Sigmoid colon (tissue), 7 donors: ENCODE data around the gene MOV10L1. TPM values are rescaled to one million over a fixed set of nuclear protein-coding genes. Genes with fewer than 3 reads are reported as not detected.

Experiments used
- DNase-seq: peaks from one replicate; pipeline ENCODE4 v3.0.0-alpha.2; 2019
- H3K27ac ChIP-seq, 4 donors: fragments of 200-600 bp; sonication (generic); one replicate each; pipeline ENCODE4 v1.5.1; 2016 to 2019; ENCODE audit warnings: mild to moderate bottlenecking in 1 of 4
- H3K27me3 ChIP-seq, 3 donors: fragments of 200-600 bp; sonication (generic); one replicate each; pipeline ENCODE4 v1.5.1; 2019; ENCODE audit warnings: mild to moderate bottlenecking in 1 of 3
- H3K36me3 ChIP-seq, 4 donors: fragments of 200-600 bp; sonication (generic); one replicate each; pipeline ENCODE4 v1.5.1; 2016 to 2019
- H3K4me1 ChIP-seq, 4 donors: fragments of 200-600 bp; sonication (generic); one replicate each; pipeline ENCODE4 v1.5.1; 2017 to 2019
- H3K4me3 ChIP-seq, 4 donors: fragments of 200-600 bp; sonication (generic); one replicate each; pipeline ENCODE4 v1.5.1; 2017 to 2019; ENCODE audit warnings: mild to moderate bottlenecking in 2 of 4, moderate library complexity in 1 of 4
- H3K9me3 ChIP-seq, 4 donors: fragments of 200-600 bp in 3 of 4; sonication (generic) in 3 of 4; one replicate each; pipeline versions ENCODE4 v1.5.1 to v1.6.1; 2013 to 2019
- CTCF ChIP-seq, 4 experiments: fragments of 450-650 bp in 3 of 4; fragments of 200-600 bp in 1 of 4; IDR thresholded peaks; one replicate each; pipeline ENCODE4 v1.5.1; 2016 to 2019; ENCODE audit warnings: antibody characterized with exemption in 4 of 4, mild to moderate bottlenecking in 3 of 4, moderate library complexity in 2 of 4
- EP300 ChIP-seq, 4 donors: sonication (generic); formaldehyde crosslinking; IDR thresholded peaks; one replicate each; pipeline ENCODE4 v1.6.1; 2017; ENCODE audit warnings: antibody characterized with exemption in 4 of 4
- POLR2A ChIP-seq, 2 donors: fragments of 450-650 bp; IDR thresholded peaks; one replicate each; pipeline ENCODE4 v1.6.1; 2016; ENCODE audit warnings: antibody characterized with exemption in 2 of 2, mild to moderate bottlenecking in 2 of 2, moderate library complexity in 2 of 2
- POLR2AphosphoS5 ChIP-seq, 4 donors: sonication (generic); formaldehyde crosslinking; IDR thresholded peaks; one replicate each; pipeline ENCODE4 v1.6.1; 2017; ENCODE audit warnings: antibody characterized with exemption in 4 of 4
- WGBS, 2 donors: extraction: QIAGEN DNeasy Blood & Tissue Kit; methylation state at CpG; one replicate each; pipeline ENCODE4 v1.1.7; 2013; 5-methylcytosine and 5-hydroxymethylcytosine counted together
- intact Hi-C: fragments of 100-400 bp; cut with DNase I; formaldehyde crosslinking; loops from one replicate; pipeline ENCODE4 v1.15.1; 2023
- polyA plus RNA-seq, 3 donors: library from polyadenylated mRNA; stranded (reverse); fragments of 200-250 nt; gene quantifications; one replicate each; pipeline ENCODE4 v1.2.3, GENCODE V29; 2013
- total RNA-seq, 4 donors: library from RNA; depleted of rRNA; stranded (reverse); fragments of >200 nt; gene quantifications; one replicate each; pipeline ENCODE4 v1.1.0, GENCODE V29; 2016
- donor health status: healthy with polysubstance abuse.
- donor health status: Bipolar disorder and iron deficiency.
- donor health status: healthy.

The MOV10L1 gene
- total and polyA plus RNA-seq, 7 donors, result 0.47 to 5.6 (median 1.8) TPM; not detected in 2

DNA sequence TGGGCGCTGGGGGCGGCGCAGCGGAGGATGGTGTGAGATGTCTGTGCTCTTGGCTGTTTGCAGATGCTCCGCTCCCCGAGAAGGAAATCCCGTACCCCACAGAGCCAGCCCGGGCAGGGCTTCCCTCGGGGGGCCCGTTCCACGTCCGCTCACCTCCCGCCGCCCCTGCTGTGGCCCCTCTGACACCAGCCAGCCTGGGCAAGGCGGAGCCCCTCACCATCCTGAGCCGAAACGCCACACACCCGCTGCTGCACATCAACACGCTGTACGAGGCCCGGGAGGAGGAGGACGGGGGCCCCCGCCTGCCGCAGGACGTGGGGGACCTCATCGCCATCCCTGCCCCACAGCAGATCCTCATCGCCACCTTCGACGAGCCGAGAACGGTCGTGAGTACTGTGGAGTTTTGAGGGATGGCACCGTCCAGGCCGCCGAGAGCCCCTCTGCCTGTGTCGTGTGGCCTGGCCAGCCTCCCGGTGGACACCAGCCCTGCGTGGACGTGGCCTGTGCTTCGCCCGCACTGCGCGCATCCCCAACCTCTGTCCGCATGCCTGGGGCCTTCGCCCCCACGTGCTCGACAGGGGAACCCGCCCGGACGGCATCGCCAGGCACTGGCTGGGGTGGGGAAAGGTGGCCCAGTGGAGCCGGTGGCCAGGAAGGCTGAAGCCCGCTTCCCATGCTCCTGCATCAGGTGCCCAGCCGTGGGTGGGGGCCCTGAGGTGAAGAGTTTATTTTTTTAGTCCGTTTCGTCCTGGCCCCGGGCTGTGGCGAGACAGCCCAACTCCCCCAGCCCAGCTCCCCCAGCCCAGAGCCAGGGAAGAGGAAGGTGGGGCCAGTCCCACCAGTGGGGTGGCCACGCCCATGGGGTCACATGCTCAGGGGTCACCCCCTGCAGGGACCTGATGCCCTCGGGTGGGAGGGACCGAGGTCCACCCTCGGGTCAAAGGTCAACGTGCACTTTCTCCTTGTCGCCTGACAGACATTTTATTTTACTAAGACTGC lies 89.4 kb downstream of the MOV10L1 start:
- WGBS, 2 donors, result 70 to 83% methylated on average over 64 of the region's 64 CpGs
- TF ChIP-seq EP300 (IDR thresholded peaks at IDR 0.05) (no peak), CTCF (IDR thresholded peaks at IDR 0.05) (no peak)
- DNase-seq, result peak; percentile 61
- Histone ChIP-seq H3K36me3 (no peaks in the 10 kb centered on the region), H3K4me3 (no peak overlapping the region), H3K4me1 (peaks cover 0 to 14% (median 8%) of the 10 kb centered on the region in 4 donors), H3K27ac (no peak overlapping the region), H3K27me3 (peaks cover 14 to 48% (median 19%) of the 10 kb centered on the region in 3 donors), H3K9me3 (no peaks in the 10 kb centered on the region)
- intact Hi-C loops, result no loop called here

DNA sequence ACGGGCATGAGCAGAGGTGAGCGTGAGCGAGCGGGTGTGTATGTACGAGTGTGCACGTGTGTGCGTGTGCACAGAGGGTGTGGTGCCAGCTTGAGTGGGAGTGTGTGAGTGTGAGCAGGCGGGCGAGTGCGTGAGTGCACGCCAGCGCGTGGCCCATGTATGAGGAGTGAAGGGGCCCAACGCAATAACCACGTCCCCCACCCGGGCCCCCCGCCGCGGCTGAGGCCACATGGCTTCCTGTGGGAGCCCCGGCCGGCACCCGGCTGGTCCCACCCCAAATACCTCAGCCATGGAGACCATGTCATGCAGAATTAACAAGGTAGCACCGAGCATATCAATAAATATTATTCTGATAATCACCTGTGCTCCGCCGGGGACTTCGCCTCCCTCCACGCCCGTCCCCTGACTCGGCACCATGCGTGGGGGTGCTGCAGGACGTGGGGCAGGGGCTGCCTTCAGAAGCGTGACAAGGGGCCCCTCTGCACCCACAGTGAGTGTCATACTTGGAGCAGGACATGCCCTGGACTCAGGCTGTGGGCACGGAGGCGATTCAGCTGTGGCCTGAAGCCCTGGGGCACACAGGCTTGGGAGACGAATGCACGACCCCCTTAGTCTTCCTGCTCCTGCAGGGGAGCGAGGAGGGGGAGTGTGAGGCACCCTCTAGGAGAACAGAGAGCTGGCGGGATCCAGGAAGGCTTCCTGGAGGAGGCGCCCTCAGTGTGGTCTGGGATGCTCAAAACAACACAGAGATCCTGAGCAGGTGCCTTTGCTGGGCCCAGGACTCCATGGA lies 90.3 kb downstream of the MOV10L1 start:
- H3K36me3 ChIP-seq, result no peaks in the 10 kb centered on the region
- H3K27me3 ChIP-seq, result peaks cover 14 to 45% (median 19%) of the 10 kb centered on the region in 3 donors
- no peak overlapping the region for H3K4me3 ChIP-seq
- DNase-seq, result peak; percentile 57
- WGBS, 2 donors, result 35 to 60% methylated on average over 39 of the region's 39 CpGs
- intact Hi-C loops, result loop anchor here (10.0 kb wide), 2 partner anchors 215 to 255 kb away; partner anchors contain the start of gene PIM3
- TF ChIP-seq EP300 (IDR thresholded peaks at IDR 0.05) (no peak), POLR2A (IDR thresholded peaks at IDR 0.05) (no peak), POLR2AphosphoS5 (IDR thresholded peaks at IDR 0.05) (no peak)
- no peaks in the 10 kb centered on the region for H3K9me3 ChIP-seq
- no peak overlapping the region for H3K27ac ChIP-seq
- H3K4me1 ChIP-seq, result peaks cover 0 to 24% (median 18%) of the 10 kb centered on the region in 4 donors

GRCh38 chr22:50180727-50181521 lies 91.1 kb downstream of the MOV10L1 start:
- Histone ChIP-seq H3K9me3 (no peaks in the 10 kb centered on the region), H3K4me3 (no peak overlapping the region), H3K27ac (no peak overlapping the region), H3K27me3 (peaks cover 14 to 45% (median 19%) of the 10 kb centered on the region in 3 donors), H3K36me3 (no peaks in the 10 kb centered on the region), H3K4me1 (peaks cover 0 to 28% (median 20%) of the 10 kb centered on the region in 4 donors)
- TF ChIP-seq POLR2A (IDR thresholded peaks at IDR 0.05), result no peak
- TF ChIP-seq EP300 (IDR thresholded peaks at IDR 0.05), result no peak
- DNase-seq, result peak; percentile 58
- 86 to 90% methylated on average over 27 of the region's 27 CpGs for whole genome bisulfite sequencing, 2 donors
- intact Hi-C loops, result loop anchor here (10.0 kb wide), 2 partner anchors 216 to 256 kb away; partner anchors contain the start of gene PIM3

- Histone ChIP-seq H3K27me3 (peaks cover 14 to 33% (median 19%) of the 10 kb centered on the region in 3 donors), H3K36me3 (no peaks in the 10 kb centered on the region), H3K4me1 (peaks cover 0 to 41% (median 32%) of the 10 kb centered on the region in 4 donors), H3K9me3 (no peaks in the 10 kb centered on the region), H3K27ac (no peak overlapping the region), H3K4me3 (no peak overlapping the region)
- no peak for DNase-seq
- TF ChIP-seq POLR2AphosphoS5 (IDR thresholded peaks at IDR 0.05), result no peak
- no peak for TF ChIP-seq EP300 (IDR thresholded peaks at IDR 0.05)
- no peak for TF ChIP-seq CTCF (IDR thresholded peaks at IDR 0.05)
- TF ChIP-seq POLR2A (IDR thresholded peaks at IDR 0.05), result no peak
- 58 to 84% methylated on average over 31 of the region's 31 CpGs for WGBS, 2 donors
- intact Hi-C loops, result loop anchor here (10.0 kb wide), 2 partner anchors 218 to 258 kb away; partner anchors contain the start of gene PIM3
Measured at GRCh38 chr22:50182176-50183081, 92.6 kb downstream of the MOV10L1 start.
